ENCODE measurements around the gene CSNK1G2. TPM values are rescaled to one million over a fixed set of nuclear protein-coding genes. Genes with fewer than 3 reads are reported as not detected.

CSNK1G2 gene
- 38.6 and 45.4 TPM in 2 replicates for total RNA-seq (2014; rRNA removed; shearing (Covaris generic))

- DNase-seq (ENCODE audit: low read depth): no peak
Measured at GRCh38 chr19:1941146-1942077, at the start of gene CSNK1G2. Gene CSNK1G2, plus strand, starts transcription at chr19:1941172. Its CDS starts 28,601 bp downstream, at chr19:1969773.

GRCh38 chr19:1893791-1894190, 47.2 kb upstream of the CSNK1G2 start:
- no peak for DNase-seq (ENCODE audit: low read depth)

GRCh38 chr19:1896508-1896907, 44.5 kb upstream of the CSNK1G2 start:
- DNase-seq (ENCODE audit: low read depth): no peak

GRCh38 chr19:1901940-1902404, 39.0 kb upstream of the CSNK1G2 start:
- DNase-seq (ENCODE audit: low read depth): no peak

GRCh38 chr19:1902923-1903322, 38.0 kb upstream of the CSNK1G2 start:
- DNase-seq (ENCODE audit: low read depth): no peak

- no peak for DNase-seq (ENCODE audit: low read depth)
Measured at GRCh38 chr19:1904860-1905109, 36.2 kb upstream of the CSNK1G2 start.

GRCh38 chr19:1905110-1905862, 35.7 kb upstream of the CSNK1G2 start, which contains the start of the genes ADAT3 and SCAMP4:
Gene ADAT3, plus strand, starts transcription at chr19:1905399. Its CDS starts 6,649 bp downstream, at chr19:1912048.
Gene SCAMP4, plus strand, starts transcription at chr19:1905399. Its CDS starts 9,621 bp downstream, at chr19:1915020.
- DNase-seq (ENCODE audit: low read depth): peak; percentile 98

- no peak for DNase-seq (ENCODE audit: low read depth)
Measured at GRCh38 chr19:1905863-1906375, 35.1 kb upstream of the CSNK1G2 start.

- DNase-seq (ENCODE audit: low read depth): no peak
Measured at GRCh38 chr19:1906985-1907562, 33.9 kb upstream of the CSNK1G2 start.

- peak; percentile 47 for DNase-seq (ENCODE audit: low read depth)
Measured at GRCh38 chr19:1907563-1908363, 33.2 kb upstream of the CSNK1G2 start.

- DNase-seq (ENCODE audit: low read depth): no peak
Measured at GRCh38 chr19:1908364-1908678, 32.7 kb upstream of the CSNK1G2 start.

- no peak for DNase-seq (ENCODE audit: low read depth)
Measured at GRCh38 chr19:1909761-1910080, 31.3 kb upstream of the CSNK1G2 start.

GRCh38 chr19:1910177-1910576, 30.8 kb upstream of the CSNK1G2 start:
- DNase-seq (ENCODE audit: low read depth): no peak

- DNase-seq (ENCODE audit: low read depth): no peak
Measured at GRCh38 chr19:1911098-1911497, 29.9 kb upstream of the CSNK1G2 start.

GRCh38 chr19:1911995-1912394, 29.0 kb upstream of the CSNK1G2 start:
- DNase-seq (ENCODE audit: low read depth): no peak

GRCh38 chr19:1912760-1913505, 28.0 kb upstream of the CSNK1G2 start:
- DNase-seq (ENCODE audit: low read depth): no peak

GRCh38 chr19:1913781-1914577, 27.0 kb upstream of the CSNK1G2 start:
- DNase-seq (ENCODE audit: low read depth): no peak

GRCh38 chr19:1914826-1915341, 26.1 kb upstream of the CSNK1G2 start:
- DNase-seq (ENCODE audit: low read depth): no peak

GRCh38 chr19:1917146-1917545, 23.8 kb upstream of the CSNK1G2 start:
- no peak for DNase-seq (ENCODE audit: low read depth)

GRCh38 chr19:1917926-1918325, 23.0 kb upstream of the CSNK1G2 start:
- DNase-seq (ENCODE audit: low read depth): no peak
